G401.6 (cell line): ENCODE data around the gene ZNF350.
"Not testable (repeated sequence)": the region's sequence is repeated elsewhere in the genome, so short reads cannot be mapped to it uniquely, and the experiment has no call there.

Experiments used
- FAIRE-seq: peaks from 2 replicates; lab custom pipeline; 2012; peaks lifted over from hg19 to GRCh38; lab: Jason Lieb, UNC

ZNF350 gene

GRCh38 chr19:51986309-51987291 is at the start of gene ZNF350:
TSS of gene ZNF350 (minus strand) at chr19:51986840. CDS start at chr19:51974360, 12,480 bp downstream.
- FAIRE-seq, result peak; percentile 92

DNA sequence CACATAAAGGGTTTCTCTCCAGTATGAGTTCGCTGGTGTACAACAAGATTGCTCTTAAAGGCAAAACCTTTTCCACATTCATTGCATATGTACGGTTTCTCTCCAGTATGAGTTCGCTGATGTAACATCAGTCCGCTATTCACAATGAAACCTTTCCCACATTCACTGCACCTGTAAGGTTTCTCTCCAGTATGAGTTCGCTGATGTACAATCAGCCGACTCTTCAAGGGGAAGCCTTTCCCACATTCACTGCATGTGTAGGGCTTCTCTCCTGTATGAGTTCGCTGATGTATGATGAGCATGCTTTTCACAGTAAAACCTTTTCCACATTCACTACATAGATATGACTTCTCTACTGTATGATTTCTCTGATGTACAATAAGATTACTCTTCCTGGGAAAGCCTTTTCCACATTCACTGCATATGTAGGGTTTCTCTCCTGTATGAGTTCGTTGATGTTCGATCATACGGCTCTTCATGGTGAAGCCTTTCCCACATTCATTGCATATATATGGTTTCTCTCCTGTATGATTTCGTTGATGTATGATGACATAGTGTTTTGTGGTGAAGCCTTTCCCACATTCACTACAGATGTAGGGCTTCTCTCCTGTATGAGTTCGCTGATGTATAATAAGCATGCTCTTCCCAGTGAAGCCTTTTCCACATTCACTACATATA is 47.5 kb upstream of the ZNF350 start:
- FAIRE-seq, result no peak

DNA sequence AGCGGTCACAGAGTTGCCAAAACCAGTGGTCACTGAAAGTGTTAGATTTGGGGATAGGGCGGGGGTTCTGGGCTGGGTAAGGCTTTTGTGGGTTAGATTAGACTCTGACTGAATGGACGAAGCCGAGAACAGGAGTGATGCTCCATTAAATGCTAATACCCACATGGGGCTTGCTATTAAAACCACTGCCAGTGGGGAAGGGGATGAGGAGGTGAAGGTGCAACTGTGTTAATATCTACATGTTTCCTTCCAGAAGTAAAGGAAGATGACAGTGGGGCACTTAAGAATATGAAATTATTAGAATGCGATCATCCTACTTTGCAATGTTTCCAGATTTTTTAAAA is 42.1 kb upstream of the ZNF350 start:
- no peak for FAIRE-seq

DNA sequence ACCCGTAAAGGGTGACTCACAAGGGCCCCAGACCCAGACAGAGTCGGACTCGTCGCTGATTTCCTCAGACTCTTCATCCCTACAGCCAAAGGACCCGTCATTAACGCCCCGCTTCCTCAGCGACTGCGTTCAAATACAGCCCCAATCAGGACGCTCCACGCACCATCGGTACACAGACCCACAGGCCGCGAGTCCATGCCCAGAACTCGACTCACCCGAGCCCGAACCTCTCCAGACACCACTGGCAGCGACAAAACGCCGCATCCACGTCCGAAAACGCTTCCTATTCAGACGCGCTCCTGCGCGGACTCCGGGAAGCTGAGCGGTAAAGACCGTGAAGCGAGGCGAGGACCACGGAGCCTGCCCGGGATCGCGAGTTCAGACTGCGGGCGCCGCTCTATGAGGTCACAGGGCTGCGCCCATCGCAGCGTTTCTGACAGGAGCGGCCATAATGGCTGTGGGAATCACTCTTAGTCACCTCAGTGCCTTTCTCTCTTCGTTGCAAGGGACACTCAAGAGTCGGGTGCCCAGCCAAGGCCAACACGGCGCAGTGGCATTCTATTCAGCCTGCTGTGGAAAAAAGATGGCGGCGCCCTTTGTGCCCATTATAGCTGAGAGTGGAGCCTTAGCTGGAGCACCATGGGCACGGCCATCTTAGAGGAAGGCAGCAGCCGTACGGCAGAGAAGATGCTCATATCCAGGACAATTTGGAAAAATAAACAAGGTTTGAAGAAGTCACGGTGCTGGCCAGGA is 41.6 kb upstream of the ZNF350 start, which contains the start of gene ZNF614:
ZNF614 (minus strand) TSS at position 353 of the 753 bp plus-strand sequence. CDS start 2,634 bp downstream, outside the sequence.
- no peak for FAIRE-seq

GRCh38 chr19:52026255-52026990 is 39.8 kb upstream of the ZNF350 start:
- not testable (repeated sequence) for FAIRE-seq

- FAIRE-seq, result not testable (repeated sequence)
Observed at GRCh38 chr19:52024478-52024877, 37.8 kb upstream of the ZNF350 start.

DNA sequence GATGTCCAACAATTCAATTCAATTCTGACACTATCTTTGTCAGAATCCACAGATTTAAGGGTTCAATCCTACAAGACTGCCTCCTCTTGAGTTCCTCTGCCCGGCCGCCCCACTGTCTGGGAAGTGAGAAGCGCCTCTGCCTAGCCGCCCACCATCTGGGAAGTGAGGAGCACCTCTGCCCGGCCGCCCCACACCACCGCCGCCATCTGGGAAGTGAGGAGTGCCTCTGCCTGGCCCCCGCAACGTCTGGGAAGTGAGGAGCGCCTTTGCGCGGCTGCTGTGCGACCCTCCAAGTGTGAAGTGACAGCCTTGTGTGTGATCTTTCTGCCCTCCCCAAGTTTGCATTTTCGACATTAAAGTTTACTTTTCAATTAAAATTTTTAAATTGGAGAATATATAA is 35.6 kb upstream of the ZNF350 start:
- no peak for FAIRE-seq

GRCh38 chr19:52020506-52020905 is 33.9 kb upstream of the ZNF350 start:
- no peak for FAIRE-seq

- no peak for FAIRE-seq
Observed at GRCh38 chr19:52010674-52011073, 24.0 kb upstream of the ZNF350 start.

DNA sequence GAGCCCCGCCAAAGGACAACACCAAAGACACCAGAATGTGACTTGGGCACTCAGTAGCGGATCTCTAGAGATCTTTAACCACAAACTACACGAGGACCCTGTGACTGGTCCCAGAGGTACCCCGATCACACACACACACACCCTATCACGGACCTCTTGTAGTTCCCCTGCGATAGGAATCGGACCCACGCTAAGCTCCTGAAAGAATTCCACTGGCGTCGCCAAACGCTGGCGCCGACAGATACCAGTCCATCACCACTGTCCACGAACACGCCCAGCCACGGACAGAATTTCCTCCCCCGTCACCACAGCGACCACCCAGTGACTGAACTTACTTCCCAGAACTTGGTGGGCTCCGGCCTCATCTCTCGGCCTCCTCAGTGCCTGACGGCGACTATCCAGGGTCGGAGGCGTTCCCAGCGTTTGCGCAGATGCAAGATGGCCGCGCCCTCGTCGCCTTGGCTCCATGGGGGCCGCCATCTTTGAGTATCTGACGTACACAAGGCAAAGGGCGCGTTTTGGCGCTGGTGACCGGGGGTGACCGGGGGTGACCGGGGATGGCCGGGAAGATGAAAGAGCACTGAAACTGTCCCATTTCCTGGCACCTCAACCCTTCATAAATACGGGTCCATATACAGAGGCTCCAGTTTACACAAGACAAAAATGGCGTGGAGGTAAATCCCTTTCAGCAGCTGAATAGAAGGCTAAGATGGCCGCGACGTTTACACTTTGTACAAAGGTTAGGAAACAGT is 21.3 kb upstream of the ZNF350 start, which contains the start of gene ZNF615:
ZNF615 (minus strand) TSS at position 406 of the 752 bp plus-strand sequence. CDS start 4,500 bp downstream, outside the sequence.
- peak; percentile 41 for FAIRE-seq

DNA sequence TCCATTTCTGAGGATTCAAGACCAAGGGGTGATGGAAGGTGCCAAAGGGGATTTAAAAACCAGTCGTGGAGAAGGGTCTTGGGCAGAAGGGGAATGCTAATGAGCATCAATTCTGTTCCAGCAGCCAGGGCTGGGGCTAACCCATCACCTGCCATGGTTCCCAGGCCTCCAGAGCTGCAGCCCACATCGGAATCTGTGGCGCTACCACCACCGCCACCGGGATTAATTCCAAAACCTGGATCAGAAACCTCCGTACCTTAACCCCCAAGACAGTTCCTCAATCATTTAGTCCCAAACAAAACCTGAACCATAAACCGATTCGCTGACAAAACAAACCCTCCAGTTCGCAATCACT is 20.8 kb upstream of the ZNF350 start:
- FAIRE-seq, result no peak

DNA sequence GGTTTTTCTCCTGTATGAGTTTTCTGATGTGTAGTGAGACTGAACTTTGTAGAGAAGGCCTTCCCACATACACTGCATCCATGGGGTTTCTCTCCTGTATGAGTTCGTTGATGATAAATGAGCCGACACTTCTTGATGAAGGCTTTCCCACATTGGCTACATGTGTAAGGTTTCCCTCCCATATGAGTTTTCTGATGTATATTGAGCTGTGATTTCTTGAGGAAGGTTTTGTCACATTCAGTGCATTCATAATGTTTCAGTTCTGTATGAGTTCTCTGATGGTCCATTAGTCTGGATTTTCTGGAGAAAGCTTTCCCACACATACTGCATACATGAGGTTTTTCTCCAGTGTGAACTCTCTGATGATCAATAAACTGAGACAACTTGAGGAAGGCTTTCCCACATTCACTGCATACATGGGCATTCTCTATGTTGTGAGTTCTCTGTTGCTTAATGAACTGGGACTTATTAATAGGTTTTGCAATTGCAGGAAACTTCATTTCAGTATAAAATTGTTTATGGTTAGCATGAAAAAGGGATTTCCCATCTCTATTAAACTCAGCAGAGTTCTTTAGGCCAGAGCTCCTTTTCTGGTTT is 7.5 kb upstream of the ZNF350 start:
- no peak for FAIRE-seq

- FAIRE-seq, result no peak
Observed at GRCh38 chr19:51993422-51993821, 6.8 kb upstream of the ZNF350 start.

DNA sequence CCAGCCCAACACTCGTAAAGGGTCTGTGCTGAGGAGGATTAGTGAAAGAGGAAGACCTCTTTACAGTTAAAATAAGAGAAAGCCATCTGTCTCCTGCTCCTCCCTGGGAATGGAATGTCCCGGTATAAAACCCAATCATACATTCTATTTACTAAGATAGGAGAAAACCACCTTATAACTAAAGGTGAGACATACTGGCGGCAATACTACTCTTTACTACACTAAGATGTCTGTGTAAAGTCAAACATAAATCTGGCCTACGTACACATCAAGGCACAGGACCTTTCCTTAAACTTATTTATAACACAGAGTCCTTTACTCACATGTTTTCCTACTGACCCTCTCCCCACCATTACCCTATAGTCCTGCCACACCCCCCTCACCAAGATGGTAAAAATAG is 3.3 kb downstream of the ZNF350 start:
- no peak for FAIRE-seq

DNA sequence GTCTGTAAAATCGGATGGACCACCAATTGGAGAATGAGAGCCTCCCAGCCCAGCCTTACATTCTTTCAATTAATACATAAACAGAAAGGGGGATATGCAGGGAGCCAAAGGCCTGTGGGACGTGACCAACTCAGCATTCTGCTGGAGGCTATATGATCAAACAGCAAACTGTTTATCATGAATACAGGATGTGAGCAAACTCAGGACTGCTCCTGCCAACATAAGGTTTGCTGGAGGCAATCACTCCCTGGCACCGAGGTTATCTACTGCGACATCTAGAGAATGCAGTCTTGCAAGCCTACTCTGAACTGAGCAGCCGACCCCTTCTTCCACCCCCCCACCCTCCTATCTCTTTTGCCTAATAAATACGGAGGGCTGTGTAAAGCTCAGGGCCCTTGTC is 5.7 kb downstream of the ZNF350 start:
- not testable (repeated sequence) for FAIRE-seq

DNA sequence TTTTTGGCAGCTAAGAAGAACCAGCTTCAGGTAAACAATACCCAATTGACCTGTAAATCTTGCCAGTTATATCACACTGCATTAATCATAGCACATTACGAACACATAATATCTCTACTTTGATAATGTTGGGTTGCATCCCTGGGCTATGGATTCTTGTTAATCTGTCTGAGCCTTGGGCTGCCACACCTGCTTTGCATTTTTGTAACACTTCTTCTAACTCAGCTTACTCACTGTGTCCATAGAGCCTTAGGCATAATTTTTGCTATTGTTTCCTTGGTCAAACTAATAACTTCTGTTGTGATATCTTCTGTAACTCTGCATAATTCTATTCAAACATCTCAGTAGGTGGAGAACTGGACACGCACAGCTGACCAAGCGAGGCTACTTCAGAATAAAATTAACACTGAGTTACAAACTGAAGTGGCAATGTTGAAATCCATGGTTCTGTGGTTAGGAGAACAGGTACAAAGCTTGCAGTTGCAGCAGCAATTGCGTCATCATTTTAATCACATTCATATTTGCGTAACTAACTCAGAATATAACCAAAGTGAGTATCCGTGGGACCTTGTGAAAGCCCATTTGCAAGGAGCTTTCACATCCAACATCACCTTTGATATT is 6.4 kb downstream of the ZNF350 start:
- FAIRE-seq, result no peak

GRCh38 chr19:51978882-51979281 is 7.8 kb downstream of the ZNF350 start:
- no peak for FAIRE-seq

- FAIRE-seq, result no peak
Observed at GRCh38 chr19:51977346-51977745, 9.3 kb downstream of the ZNF350 start.

DNA sequence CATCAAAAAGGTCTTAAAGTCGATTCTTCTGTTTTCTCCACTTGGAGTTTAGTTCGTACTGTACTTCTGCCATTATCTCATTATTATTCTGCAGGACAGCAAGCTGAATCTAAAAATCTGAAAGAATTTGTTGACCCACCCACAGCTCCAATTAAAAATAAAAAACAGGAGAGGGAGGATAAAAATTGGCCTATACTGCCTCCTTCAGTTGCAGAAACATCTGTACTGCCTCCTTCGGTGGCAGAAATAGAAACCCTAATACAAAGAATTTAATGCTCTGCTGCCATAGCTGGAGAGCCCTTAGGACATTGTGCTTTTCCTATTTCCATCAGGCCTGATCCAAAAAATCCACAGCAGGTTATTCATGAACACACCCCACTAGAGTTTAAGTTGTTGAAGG is 9.8 kb downstream of the ZNF350 start:
- no peak for FAIRE-seq

DNA sequence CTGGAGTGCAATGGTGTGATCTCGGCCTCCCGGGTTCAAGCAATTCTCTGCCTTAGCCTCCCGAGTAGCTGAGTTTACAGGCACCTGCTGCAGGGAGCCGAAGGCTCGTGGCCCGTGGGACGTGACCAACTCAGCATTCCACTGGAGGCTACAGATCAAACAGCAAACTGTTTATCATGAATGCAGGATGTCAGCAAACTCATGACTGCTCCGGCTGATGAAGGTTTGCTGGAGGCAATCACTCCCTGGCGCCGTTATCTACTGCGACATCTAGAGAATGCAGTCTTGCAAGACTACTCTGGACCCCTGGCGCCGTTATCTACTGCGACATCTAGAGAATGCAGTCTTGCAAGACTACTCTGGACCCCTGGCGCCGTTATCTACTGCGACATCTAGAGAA is 10.9 kb downstream of the ZNF350 start:
- not testable (repeated sequence) for FAIRE-seq
